HG02973 (cell line): ENCODE results near the gene SCAMP4.
A peak's percentile ranks its signal among the peaks of the same experiment; 100 is the strongest.
"Not testable (repeated sequence)": the region's sequence is repeated elsewhere in the genome, so short reads cannot be mapped to it uniquely, and the experiment has no call there.

Experiments used
- ATAC-seq: cut with Tn5 transposase; IDR thresholded peaks from one replicate; pipeline ENCODE4 v1.9.1; 2021; ENCODE audit warnings: moderate library complexity; ENCODE audit not compliant: unreplicated experiment

Gene SCAMP4

GRCh38 chr19:1865172-1866010, 39.8 kb upstream of the SCAMP4 start:
- no peak for ATAC-seq

DNA sequence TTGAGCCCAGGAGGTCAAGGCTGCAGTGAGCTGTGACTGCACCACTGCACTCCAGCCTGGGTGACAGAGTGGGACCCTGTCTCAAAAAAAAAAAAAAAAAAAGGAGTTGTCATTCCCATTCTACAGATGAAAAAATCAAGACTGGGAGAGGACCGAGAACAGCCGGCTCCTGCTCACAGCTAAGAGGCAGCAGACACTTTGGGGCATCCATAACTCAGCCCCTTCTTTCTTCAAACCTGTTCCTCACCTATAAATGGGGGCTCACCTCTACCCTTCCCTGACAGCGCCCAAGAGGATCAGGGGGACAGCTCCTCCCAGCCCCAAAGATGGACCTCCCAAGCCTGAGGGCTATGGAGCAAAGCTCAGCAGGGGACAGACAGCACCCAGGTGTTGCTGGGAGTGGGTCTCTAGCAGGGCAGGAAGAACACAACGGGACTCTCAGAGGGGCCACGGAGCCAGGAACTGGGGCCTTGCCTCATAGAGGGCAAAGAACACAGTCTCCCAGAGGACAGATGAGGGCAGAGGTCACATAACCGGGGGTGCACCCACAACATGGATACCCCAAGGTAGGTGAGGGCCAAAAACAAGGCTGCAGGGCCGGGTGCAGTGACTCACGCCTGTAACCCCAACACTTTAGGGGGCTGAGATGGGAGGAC, 38.4 kb upstream of the SCAMP4 start:
- ATAC-seq = no peak

- no peak for ATAC-seq
Measured at GRCh38 chr19:1867349-1867724, 37.9 kb upstream of the SCAMP4 start.

- ATAC-seq = no peak
Measured at GRCh38 chr19:1868971-1869370, 36.2 kb upstream of the SCAMP4 start.

DNA sequence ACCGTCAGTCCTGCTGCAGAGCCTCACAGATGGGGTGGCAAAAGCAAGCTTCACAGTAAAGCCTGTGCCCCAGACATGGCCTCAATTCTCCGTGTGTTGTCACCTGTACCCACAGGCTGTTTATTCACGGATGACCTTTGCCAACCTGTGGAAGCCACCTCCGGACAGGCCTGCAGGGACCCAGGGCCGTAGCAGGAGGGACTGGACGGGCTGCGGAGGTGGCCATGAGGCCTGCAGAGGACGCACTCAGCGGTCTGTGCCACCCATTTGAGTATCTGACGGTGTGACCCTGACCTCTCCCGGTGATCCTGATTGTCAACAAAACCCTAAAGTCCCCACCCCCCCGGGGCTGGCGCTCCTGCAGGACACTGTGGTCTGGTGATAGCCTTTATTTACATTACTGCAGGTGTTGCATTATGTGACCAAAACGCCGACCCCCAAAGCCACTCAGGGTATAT, 34.0 kb upstream of the SCAMP4 start:
- no peak for ATAC-seq

DNA sequence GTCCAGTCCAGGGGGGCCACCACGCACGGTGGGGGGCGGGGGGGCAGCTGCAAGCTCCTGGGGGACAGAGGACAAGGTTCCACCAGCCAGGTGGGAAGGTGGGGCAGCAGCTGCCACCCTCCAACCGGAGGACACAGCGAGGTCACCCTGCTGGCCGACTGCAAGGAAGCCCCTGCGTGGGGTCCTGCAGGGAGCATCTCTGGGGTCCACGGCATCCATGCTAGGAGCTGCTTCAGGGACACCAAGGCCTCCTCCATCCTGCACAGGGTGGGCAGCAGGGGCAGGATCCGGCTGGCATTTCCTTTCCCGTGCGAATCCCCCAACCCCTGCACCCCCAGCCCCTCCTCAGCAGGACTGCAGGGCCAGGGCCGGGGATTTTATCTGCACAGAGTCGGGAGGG, 33.6 kb upstream of the SCAMP4 start:
- ATAC-seq = no peak

- ATAC-seq = no peak
Measured at GRCh38 chr19:1872807-1873523, 32.2 kb upstream of the SCAMP4 start.

- ATAC-seq = no peak
Measured at GRCh38 chr19:1873524-1874473, 31.4 kb upstream of the SCAMP4 start.

DNA sequence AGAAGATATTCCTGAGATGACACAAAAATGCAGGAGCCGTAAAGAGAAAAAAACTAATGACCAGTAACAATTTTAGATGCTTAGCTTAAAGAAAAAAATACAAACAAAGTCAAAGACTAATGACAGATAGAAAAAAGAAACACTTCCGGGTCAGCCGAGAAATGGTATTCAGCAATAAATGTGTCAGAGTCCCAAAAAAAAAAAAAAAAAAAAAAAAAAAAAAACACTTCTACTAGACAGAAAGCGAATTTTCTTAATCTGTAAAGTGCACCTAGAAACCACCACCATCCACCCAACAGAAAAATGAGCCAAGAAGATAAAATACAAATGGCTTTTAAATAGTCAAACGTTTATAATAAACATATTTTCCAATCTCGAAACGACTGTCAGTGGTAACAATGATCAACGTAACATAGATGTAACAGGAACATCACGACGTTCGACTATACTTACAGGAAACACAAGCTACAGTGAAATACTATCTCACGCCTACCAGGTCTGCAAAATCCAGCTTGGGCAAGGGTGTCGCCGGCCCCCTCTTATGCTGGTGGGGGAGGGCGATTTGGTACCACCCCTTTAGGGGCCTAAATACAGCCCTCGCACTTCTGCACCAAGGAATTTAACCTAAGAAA, 30.5 kb upstream of the SCAMP4 start:
- ATAC-seq = no peak

- not testable (repeated sequence) for ATAC-seq
Measured at GRCh38 chr19:1875265-1875645, 29.9 kb upstream of the SCAMP4 start.

- ATAC-seq = peak; percentile 78
Measured at GRCh38 chr19:1875646-1876495, 29.3 kb upstream of the SCAMP4 start.

GRCh38 chr19:1876496-1877279, 28.5 kb upstream of the SCAMP4 start:
- ATAC-seq = not testable (repeated sequence)

- not testable (repeated sequence) for ATAC-seq
Measured at GRCh38 chr19:1877280-1877660, 27.9 kb upstream of the SCAMP4 start.

GRCh38 chr19:1878583-1878982, 26.6 kb upstream of the SCAMP4 start:
- ATAC-seq = not testable (repeated sequence)

DNA sequence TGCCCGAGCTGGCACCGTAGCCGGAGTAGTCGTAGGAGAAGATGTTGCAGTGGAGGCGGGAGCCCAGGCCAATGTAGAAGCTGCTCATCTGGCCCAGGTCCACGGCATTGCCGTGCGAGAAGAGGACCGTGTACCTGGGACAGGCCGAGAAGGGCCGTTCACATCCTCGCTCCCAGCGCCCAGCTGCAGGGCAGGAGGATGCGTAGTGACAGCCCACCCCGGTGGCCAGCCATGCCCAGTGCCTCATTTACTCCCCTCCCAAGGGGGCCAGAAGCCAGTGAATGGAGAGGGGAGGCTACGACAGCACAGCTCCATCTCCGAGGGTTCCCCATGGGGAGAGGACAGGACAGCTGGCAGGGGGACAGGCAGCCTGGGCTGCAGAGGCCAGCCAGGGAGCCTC, 25.2 kb upstream of the SCAMP4 start:
- not testable (repeated sequence) for ATAC-seq

- ATAC-seq = no peak
Measured at GRCh38 chr19:1880611-1881392, 24.4 kb upstream of the SCAMP4 start.

DNA sequence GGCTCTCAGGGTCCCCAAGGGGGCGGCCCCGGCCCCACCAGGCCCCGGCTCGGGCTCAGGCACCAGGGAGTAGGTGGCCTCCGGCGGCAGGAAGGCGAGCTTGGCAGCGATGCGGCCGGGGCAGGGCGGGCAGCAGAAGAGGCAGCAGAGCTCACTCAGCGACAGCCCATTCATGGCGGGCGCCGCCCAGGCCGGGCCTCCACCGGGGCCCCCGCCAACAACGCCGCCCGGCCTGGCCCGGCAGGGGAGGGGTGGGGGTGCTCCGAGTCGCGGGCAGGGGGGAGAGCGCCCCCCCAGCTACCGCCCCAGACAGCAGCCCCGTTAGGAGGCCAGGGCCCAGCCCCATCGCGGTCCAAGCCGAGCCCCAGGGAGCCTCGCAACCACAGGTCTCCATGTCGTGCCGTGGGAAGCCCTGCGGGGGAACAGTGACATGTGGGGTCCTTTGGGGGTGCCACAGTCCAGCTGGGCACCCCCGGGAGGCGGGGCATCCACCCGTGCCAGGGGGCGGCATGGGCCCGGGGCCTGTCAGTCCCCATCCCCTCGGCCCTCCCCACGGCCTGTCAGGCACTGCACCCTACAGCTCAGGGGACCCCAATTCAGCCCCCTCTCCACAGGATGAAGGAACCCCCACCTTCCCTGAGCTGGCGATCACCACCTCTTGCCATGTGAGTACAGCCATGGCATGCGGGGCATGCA, 23.7 kb upstream of the SCAMP4 start:
- ATAC-seq = not testable (repeated sequence)
